HUES64 (cell line): ENCODE results near the gene ANKRD6.
A peak's percentile ranks its signal among the peaks of the same experiment; 100 is the strongest.

Experiments
- H3K27ac ChIP-seq: 2 replicates; pipeline ENCODE4 v1.7.0; 2013; ENCODE audit warnings: low read depth, low read length, inconsistent platforms
- H3K27me3 ChIP-seq: 2 replicates; pipeline ENCODE4 v1.6.1; 2013; ENCODE audit warnings: mild to moderate bottlenecking, low read length; ENCODE audit not compliant: insufficient read depth
- H3K36me3 ChIP-seq: 2 replicates; pipeline ENCODE4 v1.6.1; 2013; ENCODE audit warnings: mild to moderate bottlenecking, low read length; ENCODE audit not compliant: insufficient read depth
- H3K4me1 ChIP-seq: 2 replicates; pipeline ENCODE4 v1.6.1; 2013; ENCODE audit warnings: mild to moderate bottlenecking, low read length, moderate library complexity; ENCODE audit not compliant: insufficient read depth
- H3K4me3 ChIP-seq: 2 replicates; pipeline ENCODE4 v1.5.1; 2013; ENCODE audit warnings: mild to moderate bottlenecking, low read length, moderate library complexity
- H3K9ac ChIP-seq: 2 replicates; pipeline ENCODE4 v1.6.1; 2013; ENCODE audit warnings: mild to moderate bottlenecking, low read depth, low read length
- H3K9me3 ChIP-seq: 2 replicates; pipeline ENCODE4 v1.6.1; 2013; ENCODE audit warnings: low read depth, low read length; ENCODE audit not compliant: insufficient read depth
- WGBS: fragments of 150-250, 120-280 bp; methylation state at CpG from one replicate; pipeline ENCODE4 v1.1.7; 2013; ENCODE audit warnings: missing lambda C conversion rate; 5-methylcytosine and 5-hydroxymethylcytosine counted together

ANKRD6 gene

DNA sequence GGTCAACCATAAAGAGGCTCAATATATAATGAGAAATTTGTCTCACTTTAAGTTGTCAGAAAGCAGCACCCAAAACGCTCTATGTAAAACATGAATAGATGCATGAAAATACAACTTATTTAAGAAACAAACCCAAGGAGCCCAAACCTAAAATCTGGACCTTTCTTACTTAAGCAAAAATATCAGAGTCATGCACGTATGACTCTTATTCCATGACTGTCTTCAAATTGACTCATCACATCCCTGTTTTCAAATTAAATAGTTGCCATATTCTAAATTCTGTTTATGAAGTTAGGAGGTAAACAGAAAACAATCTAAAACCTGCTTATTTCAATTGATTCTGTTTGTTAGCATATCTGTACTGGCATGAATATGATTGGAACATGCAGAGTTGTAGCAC lies 42.1 kb downstream of the ANKRD6 start:
- Histone ChIP-seq H3K9ac (no peak overlapping the region), H3K4me1 (0 out of 2 replicates have a peak, but pooled peaks cover 3% of the 10 kb centered on the region), H3K4me3 (no peak overlapping the region), H3K36me3 (no peaks in the 10 kb centered on the region), H3K9me3 (no peaks in the 10 kb centered on the region), H3K27me3 (no peaks in the 10 kb centered on the region), H3K27ac (no peak overlapping the region)
- 93% methylated on average over 1 of the region's 2 CpGs for WGBS

- no peak overlapping the region for H3K27ac ChIP-seq
- no peaks in the 10 kb centered on the region for H3K36me3 ChIP-seq
- no peak overlapping the region for H3K9ac ChIP-seq
- H3K27me3 ChIP-seq: no peaks in the 10 kb centered on the region
- H3K4me3 ChIP-seq: no peak overlapping the region
- 0 out of 2 replicates have a peak, but pooled peaks cover 3% of the 10 kb centered on the region for H3K4me1 ChIP-seq
- H3K9me3 ChIP-seq: no peaks in the 10 kb centered on the region
These were observed 42.7 kb downstream of the ANKRD6 start for GRCh38 chr6:89475634-89476033.

DNA sequence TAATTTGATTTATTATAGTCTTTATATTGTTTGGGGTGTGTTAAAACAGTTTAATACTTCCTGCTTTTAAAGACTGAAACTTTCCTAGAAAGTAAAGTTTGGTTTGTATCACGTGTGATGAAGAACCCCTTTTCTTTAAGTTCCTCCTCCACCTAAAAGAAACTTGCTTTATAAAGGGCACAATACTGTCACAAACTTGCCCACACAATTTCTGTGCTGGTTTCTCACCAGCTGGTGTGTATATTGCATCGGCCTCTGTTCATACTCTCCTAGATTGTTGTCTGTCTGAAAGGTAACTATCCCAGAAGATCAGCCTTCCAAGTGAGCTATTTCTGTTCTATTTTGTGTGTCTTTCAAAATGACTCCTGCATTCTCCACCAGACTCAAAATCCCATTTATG lies 46.9 kb downstream of the ANKRD6 start:
- WGBS: 94% methylated on average over 2 of the region's 2 CpGs
- Histone ChIP-seq H3K27me3 (no peaks in the 10 kb centered on the region), H3K9ac (no peak overlapping the region), H3K9me3 (no peaks in the 10 kb centered on the region), H3K4me1 (peaks cover 19% of the 10 kb centered on the region), H3K4me3 (no peak overlapping the region), H3K27ac (0 out of 2 replicates have a peak overlapping the region, but pooled peaks have one; percentile 17), H3K36me3 (no peaks in the 10 kb centered on the region)

GRCh38 chr6:89481695-89482094 lies 48.7 kb downstream of the ANKRD6 start:
- Histone ChIP-seq H3K4me1 (peaks cover 19% of the 10 kb centered on the region), H3K27ac (no peak overlapping the region), H3K27me3 (no peaks in the 10 kb centered on the region), H3K4me3 (no peak overlapping the region), H3K9ac (no peak overlapping the region), H3K36me3 (no peaks in the 10 kb centered on the region), H3K9me3 (no peaks in the 10 kb centered on the region)
- WGBS: 92% methylated on average over 1 of the region's 1 CpG

DNA sequence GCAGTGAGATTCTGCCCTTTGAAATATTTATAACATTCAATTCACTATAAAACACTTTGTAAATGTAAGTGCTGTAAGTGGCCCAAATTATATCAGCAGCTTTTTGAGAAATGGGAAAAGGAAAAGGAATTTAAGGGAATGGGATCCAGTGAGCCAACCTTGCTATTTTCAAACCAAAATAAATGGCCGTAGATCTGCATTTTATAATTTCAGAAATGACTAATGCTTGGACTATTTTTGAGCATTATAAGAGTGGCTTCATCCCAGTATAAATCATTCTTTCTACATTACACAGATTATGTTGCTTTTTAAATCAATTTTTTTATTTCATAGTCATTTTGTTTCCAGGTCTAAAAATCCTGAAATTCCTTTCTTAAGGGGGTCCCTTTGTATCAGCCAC lies 49.2 kb downstream of the ANKRD6 start:
- H3K9me3 ChIP-seq: no peaks in the 10 kb centered on the region
- no peaks in the 10 kb centered on the region for H3K36me3 ChIP-seq
- no peak overlapping the region for H3K9ac ChIP-seq
- 86% methylated on average over 1 of the region's 1 CpG for WGBS
- no peak overlapping the region for H3K27ac ChIP-seq
- H3K4me3 ChIP-seq: no peak overlapping the region
- peaks cover 19% of the 10 kb centered on the region for H3K4me1 ChIP-seq
- no peaks in the 10 kb centered on the region for H3K27me3 ChIP-seq

GRCh38 chr6:89483111-89483720 lies 50.3 kb downstream of the ANKRD6 start:
- Histone ChIP-seq H3K27ac (peak overlapping the region; percentile 68; the same call in 1 of the 2 replicates), H3K27me3 (no peaks in the 10 kb centered on the region), H3K9me3 (no peaks in the 10 kb centered on the region), H3K36me3 (no peaks in the 10 kb centered on the region), H3K4me3 (no peak overlapping the region), H3K9ac (no peak overlapping the region), H3K4me1 (peaks cover 19% of the 10 kb centered on the region)
- 12% methylated on average over 7 of the region's 7 CpGs for WGBS

DNA sequence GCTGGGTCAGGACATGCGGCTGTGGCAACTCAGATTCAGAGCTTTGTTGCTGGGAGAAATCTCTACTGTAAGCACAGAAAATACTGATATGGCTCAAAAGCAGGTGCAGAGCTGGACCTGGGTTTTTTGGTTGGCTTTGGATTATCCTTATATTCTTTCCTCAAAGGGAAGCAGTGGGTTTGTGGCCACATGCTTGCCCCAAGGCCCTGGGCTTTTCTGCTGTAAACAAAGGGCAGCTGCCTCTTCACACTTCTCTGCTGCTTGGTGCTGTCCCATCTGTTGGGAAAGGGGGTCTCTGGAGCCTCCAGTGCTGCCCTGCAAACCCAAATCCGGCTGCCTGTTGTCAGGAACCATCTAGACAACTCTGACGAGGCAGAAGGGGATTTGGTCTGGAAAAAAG lies 52.4 kb downstream of the ANKRD6 start:
- 87% methylated on average over 3 of the region's 3 CpGs for WGBS
- Histone ChIP-seq H3K27me3 (no peaks in the 10 kb centered on the region), H3K36me3 (no peaks in the 10 kb centered on the region)

GRCh38 chr6:89487864-89488263 lies 54.9 kb downstream of the ANKRD6 start:
- WGBS: 89% methylated on average over 1 of the region's 1 CpG

More for the DNA sequence above, 52.4 kb downstream of the ANKRD6 start:
- H3K27ac ChIP-seq: no peak overlapping the region
- no peak overlapping the region for H3K9ac ChIP-seq
- no peaks in the 10 kb centered on the region for H3K9me3 ChIP-seq
- H3K4me3 ChIP-seq: no peak overlapping the region
- H3K4me1 ChIP-seq: peaks cover 19% of the 10 kb centered on the region

DNA sequence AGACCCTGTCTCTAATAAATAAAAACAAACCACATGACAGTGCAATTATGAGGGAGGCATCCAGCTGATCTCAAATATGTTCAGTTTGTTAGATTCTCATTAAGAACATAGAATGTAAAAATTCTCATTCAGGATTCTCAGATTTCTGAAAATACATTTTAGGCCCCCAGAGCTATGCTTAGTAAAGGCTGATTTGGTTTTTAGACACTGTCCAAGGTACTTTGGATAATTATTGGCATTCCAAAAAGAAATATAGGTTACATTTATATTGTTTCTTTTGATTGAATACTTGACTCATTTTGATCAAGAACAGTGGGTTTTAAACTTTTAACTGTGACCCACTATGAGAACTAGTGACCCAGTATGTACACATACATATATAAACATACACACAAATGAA lies 55.5 kb downstream of the ANKRD6 start:
- Histone ChIP-seq H3K27me3 (no peaks in the 10 kb centered on the region), H3K4me3 (no peak overlapping the region), H3K4me1 (peaks cover 16% of the 10 kb centered on the region), H3K9ac (no peak overlapping the region), H3K9me3 (no peaks in the 10 kb centered on the region), H3K27ac (no peak overlapping the region), H3K36me3 (no peaks in the 10 kb centered on the region)

More at GRCh38 chr6:89487864-89488263, 54.9 kb downstream of the ANKRD6 start:
- H3K9ac ChIP-seq: no peak overlapping the region
- no peaks in the 10 kb centered on the region for H3K9me3 ChIP-seq
- H3K27me3 ChIP-seq: no peaks in the 10 kb centered on the region
- H3K4me1 ChIP-seq: peaks cover 20% of the 10 kb centered on the region
- H3K36me3 ChIP-seq: no peaks in the 10 kb centered on the region
- H3K27ac ChIP-seq: no peak overlapping the region
- H3K4me3 ChIP-seq: no peak overlapping the region

GRCh38 chr6:89489078-89489477 lies 56.1 kb downstream of the ANKRD6 start:
- Histone ChIP-seq H3K4me3 (no peak overlapping the region), H3K36me3 (no peaks in the 10 kb centered on the region), H3K4me1 (peaks cover 12% of the 10 kb centered on the region), H3K27ac (no peak overlapping the region), H3K27me3 (no peaks in the 10 kb centered on the region), H3K9me3 (no peaks in the 10 kb centered on the region), H3K9ac (no peak overlapping the region)
- WGBS: 90% methylated on average over 3 of the region's 3 CpGs

- H3K9ac ChIP-seq: peak overlapping the region; percentile 19; the same call in 1 of the 2 replicates
- WGBS: 65% methylated on average over 7 of the region's 7 CpGs
- H3K9me3 ChIP-seq: no peaks in the 10 kb centered on the region
- H3K4me3 ChIP-seq: no peak overlapping the region
- no peaks in the 10 kb centered on the region for H3K36me3 ChIP-seq
- H3K27ac ChIP-seq: peak overlapping the region; percentile 64; the same call in 1 of the 2 replicates
- no peaks in the 10 kb centered on the region for H3K27me3 ChIP-seq
- H3K4me1 ChIP-seq: peaks cover 17% of the 10 kb centered on the region
These were observed 59.2 kb downstream of the ANKRD6 start for GRCh38 chr6:89492025-89492640.
